ENCODE measurements around the gene IFT74.

IFT74 gene

DNA sequence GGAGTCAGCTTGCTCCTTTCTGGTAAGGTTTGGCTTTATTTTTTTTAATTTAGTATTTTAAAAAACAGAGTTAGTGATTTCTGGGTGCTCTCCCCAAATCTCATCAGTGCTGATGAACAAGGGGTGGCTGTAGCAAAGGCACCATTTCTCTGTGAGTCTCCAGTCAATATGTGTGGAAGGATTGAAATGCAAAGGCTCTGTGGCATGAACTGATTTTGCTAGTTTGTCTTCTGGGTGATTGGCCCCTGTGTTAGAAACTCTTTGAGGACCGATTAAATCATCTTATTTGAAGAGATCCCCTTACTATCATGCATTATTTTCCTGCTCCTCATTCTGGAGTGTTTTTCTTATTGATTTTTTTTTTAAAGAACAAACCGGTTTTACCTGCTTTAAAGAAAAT is 153.4 kb downstream of the IFT74 start:
- Histone ChIP-seq H3K4me3 (ENCODE audit: low read length) (peak overlapping the region; percentile 59), H3K9me3 (ENCODE audit: control insufficient read depth, low read length) (no peaks in the 10 kb centered on the region), H3K4me1 (ENCODE audit: control insufficient read depth, insufficient read depth, low read length) (peaks cover 11% of the 10 kb centered on the region), H3K36me3 (ENCODE audit: control insufficient read depth, insufficient read depth, low read length, severe bottlenecking) (no peaks in the 10 kb centered on the region), H3K27me3 (replicated peaks; ENCODE audit: control insufficient read depth, insufficient read depth, low read length) (no peaks in the 10 kb centered on the region), H3K9ac (ENCODE audit: low read length) (peak overlapping the region; percentile 42)
- DNase-seq (ENCODE audit: low read depth): no peak

DNA sequence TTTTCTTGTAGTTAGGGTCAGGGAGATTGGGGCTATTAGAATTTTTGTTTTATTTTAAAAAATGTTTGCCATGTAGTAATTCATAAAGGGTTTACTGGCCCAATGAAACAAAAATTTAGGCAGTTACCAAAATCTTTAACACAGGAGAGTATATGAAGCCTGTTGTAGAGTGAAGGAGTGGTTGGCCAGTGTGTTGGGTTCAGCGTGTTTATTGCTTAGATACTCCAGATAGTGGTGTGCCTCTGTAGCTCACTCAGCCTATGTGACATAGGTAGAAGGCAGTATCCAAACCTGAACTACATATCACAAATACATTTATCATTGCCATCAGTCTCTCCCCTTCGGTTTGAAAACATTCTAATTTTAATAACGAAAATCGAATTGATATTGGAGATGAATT is 154.0 kb downstream of the IFT74 start:
- no peak overlapping the region for H3K4me3 ChIP-seq (ENCODE audit: low read length)
- H3K27me3 ChIP-seq (replicated peaks; ENCODE audit: control insufficient read depth, insufficient read depth, low read length): no peaks in the 10 kb centered on the region
- no peaks in the 10 kb centered on the region for H3K36me3 ChIP-seq (ENCODE audit: control insufficient read depth, insufficient read depth, low read length, severe bottlenecking)
- H3K9me3 ChIP-seq (ENCODE audit: control insufficient read depth, low read length): no peaks in the 10 kb centered on the region
- H3K9ac ChIP-seq (ENCODE audit: low read length): no peak overlapping the region
- DNase-seq (ENCODE audit: low read depth): no peak
- peaks cover 11% of the 10 kb centered on the region for H3K4me1 ChIP-seq (ENCODE audit: control insufficient read depth, insufficient read depth, low read length)

DNA sequence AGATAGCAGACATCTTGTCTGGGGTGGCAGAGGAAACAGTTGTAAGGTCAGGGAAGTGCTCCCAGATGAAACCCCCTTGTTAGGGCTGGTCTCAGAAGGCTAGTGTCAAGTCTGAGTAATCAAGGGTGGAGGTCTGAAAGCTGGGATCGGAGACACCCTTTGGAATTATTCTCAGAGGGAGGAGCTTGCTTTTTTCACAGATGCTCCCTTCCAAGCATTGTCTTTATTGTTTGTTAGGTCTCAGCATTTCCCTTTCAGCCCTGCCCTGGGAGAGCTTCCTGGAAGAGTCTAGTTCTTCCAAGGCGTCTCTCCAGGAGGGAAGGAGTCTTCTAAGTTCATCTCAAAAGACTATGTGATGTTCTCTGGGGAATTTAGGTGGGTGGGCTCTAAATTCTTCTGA is 156.0 kb downstream of the IFT74 start:
- H3K4me3 ChIP-seq (ENCODE audit: low read length): no peak overlapping the region
- peaks cover 11% of the 10 kb centered on the region for H3K4me1 ChIP-seq (ENCODE audit: control insufficient read depth, insufficient read depth, low read length)
- no peaks in the 10 kb centered on the region for H3K9me3 ChIP-seq (ENCODE audit: control insufficient read depth, low read length)
- H3K36me3 ChIP-seq (ENCODE audit: control insufficient read depth, insufficient read depth, low read length, severe bottlenecking): no peaks in the 10 kb centered on the region
- no peak overlapping the region for H3K9ac ChIP-seq (ENCODE audit: low read length)
- H3K27me3 ChIP-seq (replicated peaks; ENCODE audit: control insufficient read depth, insufficient read depth, low read length): no peaks in the 10 kb centered on the region
- no peak for DNase-seq (ENCODE audit: low read depth)

Measured in adipocyte (in vitro differentiated cells).